WTC11 (cell line): ENCODE measurements around the gene XRCC4.

Source experiments
- ATF2 ChIP-seq: sonication (generic); formaldehyde crosslinking; IDR thresholded peaks from 2 replicates; pipeline ENCODE4 v1.8.1; 2022; ENCODE audit warnings: low read depth, missing genetic modification reagents, borderline replicate concordance
- CTCF ChIP-seq: fragments of 200-600 bp; IDR thresholded peaks from 2 replicates; pipeline ENCODE4 v1.8.0; 2022; ENCODE audit warnings: antibody characterized with exemption
- IRF2 ChIP-seq: sonication (generic); formaldehyde crosslinking; IDR thresholded peaks from 2 replicates; pipeline ENCODE4 v1.8.0; 2022; ENCODE audit warnings: low read depth, missing genetic modification reagents, borderline replicate concordance

DNA sequence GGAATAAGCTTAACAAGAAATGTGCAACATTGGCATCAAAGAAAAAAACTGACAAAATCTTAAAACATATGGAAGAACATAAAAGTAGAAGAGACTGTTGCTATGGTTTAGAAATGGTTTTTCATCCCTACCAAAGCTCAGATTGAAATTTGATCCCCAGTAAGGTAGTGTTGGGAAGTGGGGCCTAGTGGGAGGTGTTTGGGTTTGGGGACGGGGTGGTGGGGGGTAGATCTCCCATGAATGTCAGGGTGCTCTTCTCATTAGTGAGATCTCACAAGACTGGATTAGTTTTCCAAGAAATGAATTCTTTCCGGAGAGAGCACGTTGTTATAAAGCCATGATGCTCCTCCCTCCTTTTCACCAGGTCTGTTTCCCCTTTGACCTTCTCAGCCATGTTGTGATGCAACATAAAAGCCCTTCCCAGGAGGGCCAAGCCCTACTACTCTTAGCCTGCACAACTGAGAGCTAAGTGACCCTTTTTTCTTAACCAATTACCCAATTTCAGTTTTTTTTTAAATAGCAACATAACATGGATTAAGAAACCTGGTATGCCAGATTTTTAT, 10.7 kb upstream of the XRCC4 start:
- no peak for TF ChIP-seq CTCF
- TF ChIP-seq ATF2: no peak
- TF ChIP-seq IRF2 (CRISPR knock-in tag): no peak
